Activated T-helper 2 cell treated with anti-CD3 and anti-CD28 coated beads, Interferon-gamma antibody, Interleukin-2, Interleukin-4, amounts not matched to agents 10 μg/mL and 5 μg/mL and 100 μg/mL, durations not matched to agents 14 hours and 24 hours and 36 hours (primary cell): ENCODE results near the gene INTS11. TPM values are rescaled to one million over a fixed set of nuclear protein-coding genes. Genes with fewer than 3 reads are reported as not detected.

ENCODE experiments used
- DNase-seq: peaks from one replicate; pipeline ENCODE4 v3.0.0; 2021; ENCODE audit warnings: low spot score
- H3K27ac Mint-ChIP-seq: one replicate; pipeline ENCODE4 v1.8.0; 2021; ENCODE audit warnings: mixed read lengths
- H3K27me3 Mint-ChIP-seq: one replicate; pipeline ENCODE4 v1.8.0; 2021; ENCODE audit warnings: low read depth, mixed read lengths
- H3K36me3 Mint-ChIP-seq: one replicate; pipeline ENCODE4 v1.8.0; 2021; ENCODE audit warnings: low read depth, mixed read lengths
- H3K4me1 Mint-ChIP-seq: one replicate; pipeline ENCODE4 v1.8.0; 2021; ENCODE audit warnings: low read depth, mixed read lengths
- H3K4me3 Mint-ChIP-seq: one replicate; pipeline ENCODE4 v1.8.0; 2021; ENCODE audit warnings: low read depth, mild to moderate bottlenecking, moderate library complexity, mixed read lengths
- H3K9me3 Mint-ChIP-seq: one replicate; pipeline ENCODE4 v1.8.0; 2021; ENCODE audit warnings: mixed read lengths
- intact Hi-C: fragments of 100-400 bp; cut with micrococcal nuclease; formaldehyde crosslinking; loops from one replicate; pipeline ENCODE4 v1.15.1; 2023
- total RNA-seq: library from RNA; stranded (reverse); gene quantifications from 2 replicates; pipeline ENCODE4 v1.2.3, GENCODE V29; 2022

INTS11 gene
- total RNA-seq, 1 donor from 2014 or later = 127 TPM

DNA sequence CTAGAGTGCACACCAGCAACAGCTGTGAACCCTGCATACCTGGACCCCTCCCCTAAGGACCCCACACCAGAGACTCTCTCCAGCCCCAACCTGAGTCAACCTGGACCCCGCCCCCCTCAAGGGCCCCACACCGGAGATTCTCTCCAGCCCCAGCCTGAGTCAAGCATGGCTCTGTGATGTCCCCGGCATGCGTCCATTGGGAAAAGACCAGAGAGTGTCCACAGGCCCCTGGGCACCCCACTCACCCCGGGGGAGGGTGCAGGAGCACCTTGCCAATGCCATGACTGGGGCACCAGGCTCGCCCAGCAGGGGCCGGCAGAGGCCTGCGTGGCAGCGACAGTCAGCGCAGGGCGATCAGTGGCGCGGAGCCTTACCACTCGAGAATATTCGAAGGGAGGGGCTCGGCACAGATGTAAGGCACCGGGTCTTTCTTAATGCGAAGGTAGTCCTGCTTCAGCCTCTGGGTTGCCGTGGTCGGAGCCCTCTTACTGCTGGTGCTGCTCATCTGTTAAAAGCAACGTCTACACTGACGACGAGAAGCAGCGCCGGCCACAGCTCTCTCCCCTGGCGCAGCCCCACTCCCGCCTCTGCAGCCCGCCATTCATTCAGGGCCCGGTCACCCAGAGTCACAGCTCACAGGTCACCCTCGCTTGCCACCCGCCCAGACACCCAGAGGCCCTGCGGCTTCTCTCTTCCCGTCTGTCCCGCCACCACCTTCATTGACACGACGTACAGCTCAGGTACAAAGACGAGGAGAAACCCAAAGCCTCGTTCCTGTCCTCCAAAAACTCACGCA lies 56.8 kb downstream of the INTS11 start:
- intact Hi-C loops = no loop called here
- no peak for DNase-seq
- Mint-ChIP-seq H3K9me3 (no peaks in the 10 kb centered on the region), H3K36me3 (peaks cover 57% of the 10 kb centered on the region), H3K4me3 (no peak overlapping the region), H3K27ac (no peak overlapping the region), H3K27me3 (no peaks in the 10 kb centered on the region), H3K4me1 (peaks cover 26% of the 10 kb centered on the region)

DNA sequence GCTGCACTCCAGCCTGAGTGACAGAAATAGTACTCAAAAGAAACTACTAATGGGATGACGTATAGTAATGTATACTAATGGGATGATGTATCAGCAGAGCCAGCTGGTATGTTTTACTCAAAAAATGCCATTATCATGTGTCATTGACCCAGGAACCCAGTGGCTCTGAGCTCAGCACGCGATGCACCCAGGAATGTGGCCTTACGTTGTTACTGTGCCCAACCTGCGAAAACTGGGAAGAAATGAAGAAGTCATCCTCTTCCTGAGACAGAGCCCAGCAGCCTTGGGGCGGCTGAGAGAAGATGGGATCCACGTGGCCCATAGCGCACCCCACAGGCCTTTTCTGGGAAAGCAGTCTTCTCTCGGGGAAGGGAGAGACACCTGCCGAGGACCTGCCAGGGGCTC lies 59.6 kb downstream of the INTS11 start:
- Mint-ChIP-seq H3K27ac (no peak overlapping the region), H3K9me3 (no peaks in the 10 kb centered on the region), H3K4me1 (peaks cover 3% of the 10 kb centered on the region), H3K27me3 (no peaks in the 10 kb centered on the region), H3K36me3 (peaks cover 55% of the 10 kb centered on the region), H3K4me3 (no peak overlapping the region)
- DNase-seq = no peak
- intact Hi-C loops = no loop called here

DNA sequence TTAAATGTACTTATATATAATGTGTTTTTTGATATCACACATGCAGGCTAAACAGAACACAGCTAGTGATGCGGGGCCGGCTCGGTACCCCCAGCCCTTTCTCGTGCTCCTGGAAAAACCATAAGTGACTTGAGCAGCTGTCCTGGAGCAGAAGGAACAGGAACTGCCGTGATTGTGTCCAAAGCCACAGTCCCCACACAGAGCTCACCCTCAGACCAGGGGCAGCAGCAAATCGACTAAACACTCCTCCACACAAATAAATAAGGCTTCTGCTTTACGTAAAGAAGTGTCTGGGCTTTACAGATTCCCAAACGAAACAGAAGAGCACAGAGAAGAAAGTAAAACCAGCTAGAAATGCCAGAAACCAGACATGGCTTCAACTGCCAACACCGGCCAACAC lies 60.4 kb downstream of the INTS11 start:
- no peak overlapping the region for H3K27ac Mint-ChIP-seq
- intact Hi-C loops = no loop called here

DNA sequence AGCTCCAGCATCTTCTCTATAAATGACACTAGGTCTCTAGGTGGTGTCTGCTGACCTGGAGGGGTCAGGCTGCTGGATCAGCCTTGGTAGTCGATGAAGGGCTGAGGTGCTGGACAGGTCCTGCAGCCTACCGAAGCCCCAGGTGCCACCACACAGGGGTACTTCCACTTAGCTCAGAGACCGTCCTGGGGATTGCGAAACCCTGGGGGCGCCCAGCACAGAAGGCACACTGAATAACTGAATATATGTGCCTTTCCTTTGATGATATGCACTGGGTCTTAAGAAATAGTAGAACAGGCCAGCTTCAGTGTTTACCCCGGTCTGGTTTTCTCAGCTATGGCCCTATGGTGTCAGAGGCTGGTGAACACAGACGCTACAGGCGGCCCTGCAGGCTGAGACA lies 61.7 kb downstream of the INTS11 start:
- peaks cover 58% of the 10 kb centered on the region for H3K36me3 Mint-ChIP-seq
- no peaks in the 10 kb centered on the region for H3K27me3 Mint-ChIP-seq
- no peaks in the 10 kb centered on the region for H3K9me3 Mint-ChIP-seq
- peaks cover 1% of the 10 kb centered on the region for H3K4me1 Mint-ChIP-seq
- intact Hi-C loops = no loop called here
- DNase-seq = no peak
- H3K4me3 Mint-ChIP-seq = no peak overlapping the region
- no peak overlapping the region for H3K27ac Mint-ChIP-seq

More for the DNA sequence above, 60.4 kb downstream of the INTS11 start:
- H3K4me3 Mint-ChIP-seq = no peak overlapping the region
- peaks cover 59% of the 10 kb centered on the region for H3K36me3 Mint-ChIP-seq
- no peaks in the 10 kb centered on the region for H3K27me3 Mint-ChIP-seq
- H3K4me1 Mint-ChIP-seq = peaks cover 1% of the 10 kb centered on the region
- no peak for DNase-seq
- H3K9me3 Mint-ChIP-seq = no peaks in the 10 kb centered on the region

DNA sequence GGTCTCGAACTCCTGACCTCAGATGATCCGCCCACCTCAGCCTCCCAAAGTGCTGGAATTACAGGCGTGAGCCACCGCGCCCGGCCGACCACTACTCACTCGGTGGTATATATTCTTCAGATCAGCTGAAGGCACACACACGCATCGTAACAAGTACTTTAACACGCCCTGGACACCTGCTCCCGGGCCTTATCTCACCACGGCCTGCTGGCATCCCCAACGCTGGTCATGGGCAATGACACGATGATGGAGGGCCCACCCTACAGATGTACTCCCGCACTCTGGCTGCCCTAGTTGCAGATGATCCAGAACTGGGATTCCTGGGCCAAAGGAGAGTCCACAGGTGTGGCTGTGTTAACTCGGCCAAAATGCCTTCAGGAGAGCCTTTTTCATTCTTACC lies 62.4 kb downstream of the INTS11 start:
- H3K36me3 Mint-ChIP-seq = peaks cover 58% of the 10 kb centered on the region
- no peaks in the 10 kb centered on the region for H3K9me3 Mint-ChIP-seq
- DNase-seq = no peak

More for the DNA sequence above, 62.4 kb downstream of the INTS11 start:
- intact Hi-C loops = no loop called here
- no peak overlapping the region for H3K4me3 Mint-ChIP-seq
- no peak overlapping the region for H3K27ac Mint-ChIP-seq
- H3K4me1 Mint-ChIP-seq = peaks cover 1% of the 10 kb centered on the region
- H3K27me3 Mint-ChIP-seq = no peaks in the 10 kb centered on the region

Other genes with a start within 250 kb of the INTS11 start
- 20.5 and 22.1 TPM in 2 replicates for gene C1orf159, start 208.6 kb downstream of the INTS11 start, total RNA-seq
- not detected in 2 replicates for gene TTLL10, start 150.8 kb downstream of the INTS11 start, total RNA-seq
- 219 and 231 TPM in 2 replicates for gene TNFRSF18, start 118.1 kb downstream of the INTS11 start, total RNA-seq
- gene TNFRSF4, start 110.5 kb downstream of the INTS11 start, total RNA-seq = 441 and 458 TPM in 2 replicates
- 161 and 164 TPM in 2 replicates for gene SDF4, start 92.7 kb downstream of the INTS11 start, total RNA-seq
- 34.6 and 35.8 TPM in 2 replicates for gene B3GALT6, start 92.4 kb downstream of the INTS11 start, total RNA-seq
- 3.5 and 3.7 TPM in 2 replicates for gene C1QTNF12, start 77.9 kb downstream of the INTS11 start, total RNA-seq
- 79.3 and 81.0 TPM in 2 replicates for gene UBE2J2, start 50.8 kb downstream of the INTS11 start, total RNA-seq
- 3.5 and 4.1 TPM in 2 replicates for gene SCNN1D, start 44.2 kb downstream of the INTS11 start, total RNA-seq
- 43.4 and 50.1 TPM in 2 replicates for gene ACAP3, start 16.7 kb downstream of the INTS11 start, total RNA-seq
- 31.6 and 31.8 TPM in 2 replicates for gene PUSL1, start 16.1 kb downstream of the INTS11 start, total RNA-seq
- 12.1 and 13.1 TPM in 2 replicates for gene CPTP, start 142 bp upstream of the INTS11 start, total RNA-seq
- 0.32 and 0.44 TPM in 2 replicates for gene TAS1R3, start 6.6 kb upstream of the INTS11 start, total RNA-seq
- gene DVL1, start 24.8 kb upstream of the INTS11 start, total RNA-seq = 53.8 and 60.7 TPM in 2 replicates
- 0.21 TPM in 1 of 2 replicates, not detected in the other for gene MXRA8, start 33.9 kb upstream of the INTS11 start, total RNA-seq
- 133 TPM in 2 replicates for gene AURKAIP1, start 50.5 kb upstream of the INTS11 start, total RNA-seq
- gene CCNL2, start 74.7 kb upstream of the INTS11 start, total RNA-seq = 123 and 124 TPM in 2 replicates
- gene MRPL20, start 82.6 kb upstream of the INTS11 start, total RNA-seq = 143 and 154 TPM in 2 replicates
- gene ANKRD65, start 96.6 kb upstream of the INTS11 start, total RNA-seq = not detected in 2 replicates
- 4.0 and 4.7 TPM in 2 replicates for gene VWA1, start 111.0 kb upstream of the INTS11 start, total RNA-seq
- 0.53 and 0.62 TPM in 2 replicates for gene ATAD3C, start 125.0 kb upstream of the INTS11 start, total RNA-seq
- gene ATAD3B, start 147.1 kb upstream of the INTS11 start, total RNA-seq = 68.0 and 70.9 TPM in 2 replicates
- 71.5 and 78.5 TPM in 2 replicates for gene ATAD3A, start 187.5 kb upstream of the INTS11 start, total RNA-seq
- 0.25 and 0.48 TPM in 2 replicates for gene TMEM240, start 216.0 kb upstream of the INTS11 start, total RNA-seq